Pancreas (tissue), 10 donors: ENCODE measurements around the gene CD300LD. TPM values are rescaled to one million over a fixed set of nuclear protein-coding genes. Genes with fewer than 3 reads are reported as not detected.
"Not testable (repeated sequence)": the region's sequence is repeated elsewhere in the genome, so short reads cannot be mapped to it uniquely, and the experiment has no call there.

Experiments used
- ATAC-seq, 4 donors: fragments of 200-7000 bp; cut with Tn5 transposase; one replicate each; pipeline versions ENCODE4 v1.8.0 to v1.9.1; 2020; ENCODE audit warnings: mild to moderate bottlenecking in 4 of 4, moderate library complexity in 4 of 4
- DNase-seq, 6 donors: peaks; one replicate each; pipeline ENCODE4 v3.0.0-alpha.2; 2020
- FAIRE-seq: peaks from 2 replicates; lab custom pipeline; 2012; peaks lifted over from hg19 to GRCh38; lab: Jason Lieb, UNC
- H3K27ac ChIP-seq, 4 donors: fragments of 200-600 bp; sonication (generic); 1 replicate in 3 of 4; 2 replicates in 1 of 4; pipeline versions ENCODE4 v1.5.0 to v1.8.0; 2020
- H3K27me3 ChIP-seq, 4 donors: fragments of 200-600 bp; one replicate each; pipeline ENCODE4 v1.8.0; 2021
- H3K36me3 ChIP-seq, 3 donors: fragments of 200-600 bp; sonication (generic) in 1 of 3; one replicate each; pipeline versions ENCODE4 v1.5.0 to v1.8.0; 2020 to 2021
- H3K4me1 ChIP-seq, 3 donors: fragments of 200-600 bp; one replicate each; pipeline ENCODE4 v1.8.0; 2021
- H3K4me3 ChIP-seq, 4 donors: fragments of 200-600 bp; sonication (generic) in 2 of 4; one replicate each; pipeline versions ENCODE4 v1.5.0 to v1.8.0; 2020 to 2021
- H3K9me3 ChIP-seq, 4 donors: fragments of 200-600 bp; one replicate each; pipeline ENCODE4 v1.8.0; 2021
- CTCF ChIP-seq, 4 donors: fragments of 200-600 bp; sonication (generic) in 3 of 4; IDR thresholded peaks; one replicate each; pipeline versions ENCODE4 v1.5.0 to v1.8.0; 2021; ENCODE audit warnings: antibody characterized with exemption in 4 of 4
- WGBS, 2 donors: extraction: QIAGEN DNeasy Blood & Tissue Kit; methylation state at CpG; one replicate each; pipeline ENCODE4 v1.1.7; 2013; 5-methylcytosine and 5-hydroxymethylcytosine counted together
- intact Hi-C, 3 donors: fragments of 100-400 bp; cut with DNase I; formaldehyde crosslinking; loops; one replicate each; pipeline versions ENCODE4 v1.11.1 to v1.14.2; 2022
- polyA plus RNA-seq, 2 donors: library from polyadenylated mRNA; stranded (reverse); fragments of 200-250 nt; gene quantifications; one replicate each; pipeline ENCODE4 v1.2.3, GENCODE V29; 2013
- total RNA-seq, 6 donors: library from RNA; stranded (reverse); fragmentation: NEBNext Ultra II Directional in 4 of 6; extraction: Animal tissue kit (Norgen Biotek cat#: 25700) in 4 of 6; gene quantifications; one replicate each; pipeline versions ENCODE4 v1.2.1 to v1.2.4, GENCODE V29; 2021 to 2023
- donor health status: healthy with polysubstance abuse.
- donor health status: DM: no; HTN: no; CAD: no; lungs with moderate emphysema.
- donor health status: DM: no; HTN: no; CAD: no.
- donor health status: control.
- donor health status: control.
- donor health status: Bipolar disorder and iron deficiency.
- donor health status: DM: yes; HTN: yes; CAD: no.
- donor health status: DM: no; HTN: no; CAD: no.
- donor health status: DM: no; HTN: no; CAD: no.
- donor health status: DM: yes; HTN: yes; CAD: no.

CD300LD gene
- total and polyA plus RNA-seq, 8 donors: not detected

- Histone ChIP-seq H3K4me3 (no peak overlapping the region), H3K27me3 (no peaks in the 10 kb centered on the region), H3K9me3 (no peaks in the 10 kb centered on the region), H3K36me3 (no peaks in the 10 kb centered on the region), H3K27ac (no peak overlapping the region), H3K4me1 (no peaks in the 10 kb centered on the region)
- ATAC-seq (no peak), FAIRE-seq (no peak), DNase-seq (no peak)
- 56 to 68% methylated on average over 9 of the region's 9 CpGs for WGBS, 2 donors
- no peak for TF ChIP-seq CTCF (IDR thresholded peaks at IDR 0.05)
- intact Hi-C loops: no loop called here
Measured at GRCh38 chr17:74578979-74579378, 13.1 kb downstream of the CD300LD start.

GRCh38 chr17:74574489-74575142 is 17.5 kb downstream of the CD300LD start:
- Histone ChIP-seq H3K27ac (no peak overlapping the region), H3K4me1 (no peaks in the 10 kb centered on the region), H3K9me3 (no peaks in the 10 kb centered on the region), H3K27me3 (no peaks in the 10 kb centered on the region), H3K36me3 (no peaks in the 10 kb centered on the region), H3K4me3 (no peak overlapping the region)
- no peak for FAIRE-seq
- no peak for ATAC-seq
- no peak for TF ChIP-seq CTCF (IDR thresholded peaks at IDR 0.05)
- 49 to 51% methylated on average over 5 of the region's 5 CpGs for WGBS, 2 donors
- intact Hi-C loops: no loop called here
- no peak for DNase-seq

GRCh38 chr17:74573635-74574034 is 18.4 kb downstream of the CD300LD start:
- H3K36me3 ChIP-seq, H3K27me3 ChIP-seq, FAIRE-seq: not testable (repeated sequence)

GRCh38 chr17:74573169-74573568 is 18.9 kb downstream of the CD300LD start:
- Histone ChIP-seq H3K4me1 (no peaks in the 10 kb centered on the region), H3K9me3 (no peaks in the 10 kb centered on the region), H3K27ac (no peak overlapping the region), H3K36me3 (no peaks in the 10 kb centered on the region), H3K4me3 (no peak overlapping the region), H3K27me3 (no peaks in the 10 kb centered on the region)
- WGBS, 2 donors: 74 to 76% methylated on average over 3 of the region's 3 CpGs
- ATAC-seq (no peak), FAIRE-seq (no peak), DNase-seq (no peak)
- TF ChIP-seq CTCF (IDR thresholded peaks at IDR 0.05): no peak
- intact Hi-C loops: no loop called here

More at GRCh38 chr17:74573635-74574034, 18.4 kb downstream of the CD300LD start:
- H3K9me3 ChIP-seq, H3K27ac ChIP-seq, DNase-seq, H3K4me3 ChIP-seq, H3K4me1 ChIP-seq, ATAC-seq, intact Hi-C loops: not testable (repeated sequence)

- no peaks in the 10 kb centered on the region for H3K36me3 ChIP-seq
- DNase-seq (no peak), FAIRE-seq (no peak), ATAC-seq (no peak)
- H3K27me3 ChIP-seq: no peaks in the 10 kb centered on the region
- no peaks in the 10 kb centered on the region for H3K9me3 ChIP-seq
- no peak overlapping the region for H3K4me3 ChIP-seq
- WGBS, 2 donors: 62 to 71% methylated on average over 4 of the region's 4 CpGs
- H3K4me1 ChIP-seq: no peaks in the 10 kb centered on the region
- no peak for TF ChIP-seq CTCF (IDR thresholded peaks at IDR 0.05)
- intact Hi-C loops: no loop called here
- no peak overlapping the region for H3K27ac ChIP-seq
Measured at GRCh38 chr17:74571621-74572270, 20.3 kb downstream of the CD300LD start.
